Omental fat pad (tissue), 4 donors: Measurements from ENCODE around the gene CD300A. TPM values are rescaled to one million over a fixed set of nuclear protein-coding genes. Genes with fewer than 3 reads are reported as not detected.

ENCODE experiments used
- ATAC-seq: fragments of 150-250 bp; one replicate; pipeline ENCODE4 v1.9.1; 2016; ENCODE audit warnings: mild to moderate bottlenecking, moderate library complexity; ENCODE audit not compliant: low FRiP score
- DNase-seq: peaks from one replicate; pipeline ENCODE4 v3.0.0-alpha.2; 2019; ENCODE audit warnings: low spot score
- CTCF ChIP-seq, 3 donors: fragments of 450-650 bp; IDR thresholded peaks; one replicate each; pipeline ENCODE4 v1.5.1; 2016 to 2017; ENCODE audit warnings: antibody characterized with exemption in 3 of 3, mild to moderate bottlenecking in 3 of 3, moderate library complexity in 2 of 3
- total RNA-seq, 4 donors: library from RNA; depleted of rRNA; stranded (reverse); fragments of >200 nt; gene quantifications; one replicate each; pipeline ENCODE4 v1.1.0, GENCODE V29; 2016

The CD300A gene
- total RNA-seq, 4 donors from 2014 or later: 4.8 to 24.6 (median 16.6) TPM

- no peak for TF ChIP-seq CTCF (IDR thresholded peaks at IDR 0.05)
- ATAC-seq (no peak), DNase-seq (no peak)
Measured at GRCh38 chr17:74427048-74427762, 39.2 kb upstream of the CD300A start.

DNA sequence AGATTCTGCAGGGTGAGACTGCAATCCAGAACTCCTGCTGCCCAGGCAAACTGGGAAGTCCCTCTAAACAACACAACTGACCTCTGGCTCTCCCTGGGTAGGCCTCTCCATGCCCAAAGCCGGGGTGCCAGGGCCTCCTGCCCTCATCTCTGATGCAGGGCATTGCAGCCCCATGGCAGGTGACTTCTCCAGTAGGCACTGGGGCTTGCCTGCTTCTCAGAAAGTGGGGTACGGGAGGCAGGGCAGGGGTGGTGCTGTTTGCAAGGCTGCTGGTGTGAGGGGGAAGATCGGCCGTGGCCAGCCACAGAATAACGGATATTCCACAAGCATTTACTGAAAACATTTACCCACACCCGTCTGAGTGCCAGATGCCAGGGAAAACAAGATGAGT is 38.7 kb upstream of the CD300A start:
- TF ChIP-seq CTCF (IDR thresholded peaks at IDR 0.05): no peak
- ATAC-seq: no peak
- no peak for DNase-seq

- no peak for TF ChIP-seq CTCF (IDR thresholded peaks at IDR 0.05)
Measured at GRCh38 chr17:74429604-74430384, 36.6 kb upstream of the CD300A start.

DNA sequence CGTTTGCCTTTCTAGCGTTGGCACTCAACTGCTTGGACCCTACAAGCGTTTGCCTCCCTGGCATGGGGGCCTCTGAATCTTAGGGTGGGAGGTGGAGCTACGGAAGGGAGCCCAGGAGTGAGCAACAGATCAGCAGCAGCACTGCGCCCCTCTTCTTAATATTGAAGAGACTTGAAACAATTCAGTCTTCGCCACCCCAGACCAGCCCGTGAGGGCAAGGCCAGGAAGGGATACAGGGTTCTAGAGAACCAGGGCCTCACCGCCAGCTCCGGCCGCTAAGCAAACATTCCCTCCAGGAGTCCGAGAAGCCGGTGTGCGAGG is 36.1 kb upstream of the CD300A start:
- DNase-seq: no peak
- peak; percentile 22 for ATAC-seq
- no peak for TF ChIP-seq CTCF (IDR thresholded peaks at IDR 0.05)

More at GRCh38 chr17:74429604-74430384, 36.6 kb upstream of the CD300A start:
- no peak for DNase-seq
- peak; percentile 13 for ATAC-seq

- TF ChIP-seq CTCF (IDR thresholded peaks at IDR 0.05): no peak
- ATAC-seq (peak; percentile 78), DNase-seq (no peak)
Measured at GRCh38 chr17:74430706-74431567, 35.5 kb upstream of the CD300A start.

GRCh38 chr17:74431568-74432423 is 34.6 kb upstream of the CD300A start, which contains the start of gene GPRC5C:
TSS of gene GPRC5C (plus strand) at chr17:74432088. CDS start at chr17:74439777, 7,689 bp downstream.
- no peak for TF ChIP-seq CTCF (IDR thresholded peaks at IDR 0.05)
- DNase-seq (no peak), ATAC-seq (peak; percentile 40)
